Right lobe of liver (tissue), 6 donors: ENCODE measurements around the gene PRKN. TPM values are rescaled to one million over a fixed set of nuclear protein-coding genes. Genes with fewer than 3 reads are reported as not detected.
A peak's percentile ranks its signal among the peaks of the same experiment; 100 is the strongest.

Source experiments
- ATAC-seq, 4 donors: fragments of 200-7000 bp; cut with Tn5 transposase; one replicate each; pipeline ENCODE4 v1.9.1; 2020; ENCODE audit warnings: mild to moderate bottlenecking in 4 of 4, moderate library complexity in 4 of 4
- DNase-seq, 3 donors: peaks; one replicate each; pipeline ENCODE4 v3.0.0-alpha.2; 2020
- H3K27ac ChIP-seq, 3 donors: fragments of 200-600 bp; one replicate each; pipeline ENCODE4 v1.8.0; 2022
- H3K27me3 ChIP-seq, 2 donors: fragments of 200-600 bp; one replicate each; pipeline ENCODE4 v1.8.0; 2022
- H3K36me3 ChIP-seq, 4 donors: fragments of 200-600 bp; sonication (generic) in 1 of 4; one replicate each; pipeline versions ENCODE4 v1.5.1 to v1.8.0; 2017 to 2022; ENCODE audit warnings: control low read depth in 1 of 4
- H3K4me1 ChIP-seq, 4 donors: fragments of 200-600 bp; sonication (generic) in 1 of 4; one replicate each; pipeline versions ENCODE4 v1.5.1 to v1.8.0; 2017 to 2022; ENCODE audit warnings: control low read depth in 1 of 4
- H3K4me3 ChIP-seq, 3 donors: fragments of 200-600 bp; one replicate each; pipeline ENCODE4 v1.8.0; 2022
- H3K9me3 ChIP-seq, 4 donors: fragments of 200-600 bp; sonication (generic) in 1 of 4; one replicate each; pipeline versions ENCODE4 v1.5.1 to v1.8.0; 2017 to 2022; ENCODE audit warnings: control low read depth in 1 of 4
- CTCF ChIP-seq, 4 donors: fragments of 200-600 bp in 3 of 4; fragments of 450-650 bp in 1 of 4; IDR thresholded peaks; one replicate each; pipeline versions ENCODE4 v1.5.1 to v1.8.0; 2016 to 2022; ENCODE audit warnings: antibody characterized with exemption in 4 of 4, mild to moderate bottlenecking in 2 of 4
- POLR2A ChIP-seq: fragments of 450-650 bp; IDR thresholded peaks from one replicate; pipeline ENCODE4 v1.6.1; 2017; ENCODE audit warnings: antibody characterized with exemption, mild to moderate bottlenecking
- whole genome bisulfite sequencing: methylation state at CpG from one replicate; pipeline ENCODE4 v1.1.6; 2018; ENCODE audit warnings: low coverage, low lambda C conversion rate; ENCODE audit not compliant: insufficient coverage; ENCODE audit errors: missing lambda C conversion rate; 5-methylcytosine and 5-hydroxymethylcytosine counted together
- intact Hi-C, 2 donors: fragments of 100-400 bp; cut with DNase I; formaldehyde crosslinking; loops; one replicate each; pipeline versions ENCODE4 v1.11.2 to v1.14.1; 2022
- total RNA-seq, 6 experiments: library from RNA; depleted of rRNA in 2 of 6; stranded (reverse); fragments of >200 nt in 2 of 6; fragmentation: NEBNext Ultra II Directional in 3 of 6; extraction: Animal tissue kit (Norgen Biotek cat#: 25700) in 3 of 6; gene quantifications; one replicate each; pipeline versions ENCODE4 v1.1.0 to v1.2.4, GENCODE V29; 2016 to 2023
- donor health status: DM: no; HTN: yes; CAD: no.
- donor health status: DM: no; HTN: no; CAD: no.
- donor health status: DM: no; HTN: no; CAD: no.
- donor health status: DM: no; HTN: yes; CAD: no.
- donor health status: DM: no; HTN: yes; CAD: no.

PRKN gene
- total RNA-seq, 6 experiments from 2014 or later: 1.1 to 3.7 (median 2.2) TPM

- ATAC-seq (no peak), DNase-seq (no peak)
- intact Hi-C loops: no loop called here
- no peak for TF ChIP-seq POLR2A
- no peak for TF ChIP-seq CTCF (IDR thresholded peaks at IDR 0.05)
- Histone ChIP-seq H3K4me3 (no peak overlapping the region), H3K27me3 (no peaks in the 10 kb centered on the region), H3K27ac (no peak overlapping the region), H3K9me3 (no peaks in the 10 kb centered on the region), H3K4me1 (no peaks in the 10 kb centered on the region), H3K36me3 (no peaks in the 10 kb centered on the region)
- 77% methylated on average over 3 of the region's 3 CpGs for WGBS
Measured at GRCh38 chr6:162147805-162148204, 579.8 kb downstream of the PRKN start.

GRCh38 chr6:162147281-162147680, 580.3 kb downstream of the PRKN start:
- intact Hi-C loops: no loop called here
- no peaks in the 10 kb centered on the region for H3K9me3 ChIP-seq
- H3K4me1 ChIP-seq: no peaks in the 10 kb centered on the region
- H3K27ac ChIP-seq: no peak overlapping the region
- ATAC-seq (no peak), DNase-seq (no peak)
- 11% methylated on average over 1 of the region's 1 CpG for WGBS
- H3K4me3 ChIP-seq: no peak overlapping the region
- no peaks in the 10 kb centered on the region for H3K27me3 ChIP-seq
- TF ChIP-seq POLR2A (no peak), CTCF (IDR thresholded peaks at IDR 0.05) (no peak)
- no peaks in the 10 kb centered on the region for H3K36me3 ChIP-seq

GRCh38 chr6:162140251-162140852, 587.2 kb downstream of the PRKN start:
- peak in 3 of 4 donors; percentile 71 to 81 (median 74) for ATAC-seq
- Histone ChIP-seq H3K9me3 (no peaks in the 10 kb centered on the region), H3K4me3 (no peak overlapping the region), H3K4me1 (no peaks in the 10 kb centered on the region), H3K36me3 (no peaks in the 10 kb centered on the region), H3K27ac (no peak overlapping the region), H3K27me3 (no peaks in the 10 kb centered on the region)
- TF ChIP-seq CTCF (IDR thresholded peaks at IDR 0.05) (no peak), POLR2A (no peak)
- WGBS: 40% methylated on average over 7 of the region's 7 CpGs
- DNase-seq: peak in 1 of 3 donors; percentile 55
- intact Hi-C loops: no loop called here

GRCh38 chr6:162125659-162126058, 601.9 kb downstream of the PRKN start:
- Histone ChIP-seq H3K27ac (no peak overlapping the region), H3K4me1 (no peaks in the 10 kb centered on the region), H3K4me3 (no peak overlapping the region), H3K27me3 (no peaks in the 10 kb centered on the region), H3K9me3 (no peaks in the 10 kb centered on the region), H3K36me3 (no peaks in the 10 kb centered on the region)
- DNase-seq: no peak
- no peak for TF ChIP-seq POLR2A
- TF ChIP-seq CTCF (IDR thresholded peaks at IDR 0.05): no peak
- WGBS: 70% methylated on average over 5 of the region's 5 CpGs
- no peak for ATAC-seq
- intact Hi-C loops: no loop called here
